Tibial nerve (tissue), 4 donors: Measurements from ENCODE around the gene REG4. TPM values are rescaled to one million over a fixed set of nuclear protein-coding genes. Genes with fewer than 3 reads are reported as not detected.
"Not testable (repeated sequence)": the region's sequence is repeated elsewhere in the genome, so short reads cannot be mapped to it uniquely, and the experiment has no call there.

Experiments
- DNase-seq, 2 donors: peaks; one replicate each; pipeline ENCODE4 v3.0.0-alpha.2; 2019; ENCODE audit warnings: low spot score in 2 of 2
- H3K27ac ChIP-seq, 4 donors: fragments of 200-600 bp; sonication (generic) in 3 of 4; one replicate each; pipeline ENCODE4 v1.5.1; 2017 to 2019; ENCODE audit warnings: mild to moderate bottlenecking in 1 of 4
- H3K27me3 ChIP-seq, 2 donors: fragments of 200-600 bp; sonication (generic) in 1 of 2; one replicate each; pipeline versions ENCODE4 v1.5.1 to v1.6.0; 2017 to 2019
- H3K36me3 ChIP-seq, 3 donors: fragments of 200-600 bp; sonication (generic); one replicate each; pipeline ENCODE4 v1.5.1; 2018 to 2019
- H3K4me1 ChIP-seq, 4 donors: fragments of 200-600 bp; sonication (generic) in 3 of 4; one replicate each; pipeline ENCODE4 v1.5.1; 2017 to 2019
- H3K4me3 ChIP-seq, 4 donors: fragments of 200-600 bp; sonication (generic) in 3 of 4; one replicate each; pipeline ENCODE4 v1.5.1; 2017 to 2019; ENCODE audit warnings: mild to moderate bottlenecking in 1 of 4, moderate library complexity in 1 of 4
- H3K9me3 ChIP-seq, 4 donors: fragments of 200-600 bp; sonication (generic) in 3 of 4; one replicate each; pipeline ENCODE4 v1.5.1; 2017 to 2019
- CTCF ChIP-seq, 5 experiments: fragments of 200-600 bp in 3 of 5; fragments of 450-650 bp in 2 of 5; sonication (generic) in 3 of 5; IDR thresholded peaks; one replicate each; pipeline ENCODE4 v1.5.1; 2016 to 2019; ENCODE audit warnings: antibody characterized with exemption in 5 of 5, mild to moderate bottlenecking in 3 of 5, moderate library complexity in 2 of 5
- EP300 ChIP-seq, 2 donors: sonication (generic); formaldehyde crosslinking; IDR thresholded peaks; one replicate each; pipeline ENCODE4 v1.6.1; 2017; ENCODE audit warnings: antibody characterized with exemption in 2 of 2, mild to moderate bottlenecking in 1 of 2
- POLR2A ChIP-seq, 2 donors: fragments of 450-650 bp; IDR thresholded peaks; one replicate each; pipeline ENCODE4 v1.6.1; 2017; ENCODE audit warnings: antibody characterized with exemption in 2 of 2, mild to moderate bottlenecking in 2 of 2, moderate library complexity in 2 of 2
- WGBS, 2 donors: methylation state at CpG; one replicate each; pipeline ENCODE4 v1.1.5; 2018; 5-methylcytosine and 5-hydroxymethylcytosine counted together
- total RNA-seq, 4 donors: library from RNA; depleted of rRNA; stranded (reverse); fragments of >200 nt; gene quantifications; one replicate each; pipeline ENCODE4 v1.1.0, GENCODE V29; 2016

The REG4 gene
- total RNA-seq, 4 donors from 2014 or later = not detected

- WGBS, 2 donors = 67% methylated on average over 4 of the region's 4 CpGs
- Histone ChIP-seq H3K27me3 (no peaks in the 10 kb centered on the region), H3K36me3 (no peaks in the 10 kb centered on the region), H3K9me3 (no peaks in the 10 kb centered on the region), H3K27ac (no peak overlapping the region), H3K4me1 (no peaks in the 10 kb centered on the region), H3K4me3 (no peak overlapping the region)
- TF ChIP-seq EP300 (IDR thresholded peaks at IDR 0.05) (no peak), CTCF (IDR thresholded peaks at IDR 0.05) (no peak), POLR2A (IDR thresholded peaks at IDR 0.05) (no peak)
- DNase-seq = no peak
Observed at GRCh38 chr1:119829625-119830024, 18.4 kb upstream of the REG4 start.

GRCh38 chr1:119829006-119829405 lies 17.7 kb upstream of the REG4 start:
- not testable (repeated sequence) for H3K4me3 ChIP-seq, DNase-seq, H3K4me1 ChIP-seq, H3K36me3 ChIP-seq, H3K27me3 ChIP-seq, H3K27ac ChIP-seq, H3K9me3 ChIP-seq

- H3K27ac ChIP-seq = no peak overlapping the region
- no peaks in the 10 kb centered on the region for H3K9me3 ChIP-seq
- H3K27me3 ChIP-seq = no peaks in the 10 kb centered on the region
- H3K36me3 ChIP-seq = no peaks in the 10 kb centered on the region
- TF ChIP-seq CTCF (IDR thresholded peaks at IDR 0.05) (no peak), EP300 (IDR thresholded peaks at IDR 0.05) (no peak), POLR2A (IDR thresholded peaks at IDR 0.05) (no peak)
- H3K4me1 ChIP-seq = no peaks in the 10 kb centered on the region
- WGBS, 2 donors = 83 to 84% methylated on average over 3 of the region's 3 CpGs
- no peak overlapping the region for H3K4me3 ChIP-seq
- DNase-seq = no peak
Observed at GRCh38 chr1:119828266-119828665, 17.0 kb upstream of the REG4 start.

- 100% methylated on average over 1 of the region's 1 CpG for WGBS, 2 donors
- no peak overlapping the region for H3K4me3 ChIP-seq
- H3K36me3 ChIP-seq = no peaks in the 10 kb centered on the region
- H3K4me1 ChIP-seq = no peaks in the 10 kb centered on the region
- no peaks in the 10 kb centered on the region for H3K9me3 ChIP-seq
- no peak for DNase-seq
- H3K27me3 ChIP-seq = no peaks in the 10 kb centered on the region
- no peak overlapping the region for H3K27ac ChIP-seq
- TF ChIP-seq CTCF (IDR thresholded peaks at IDR 0.05) (no peak), EP300 (IDR thresholded peaks at IDR 0.05) (no peak), POLR2A (IDR thresholded peaks at IDR 0.05) (no peak)
Observed at GRCh38 chr1:119827010-119827409, 15.8 kb upstream of the REG4 start.

- Histone ChIP-seq H3K4me1 (no peaks in the 10 kb centered on the region), H3K4me3 (no peak overlapping the region), H3K36me3 (no peaks in the 10 kb centered on the region), H3K9me3 (no peaks in the 10 kb centered on the region), H3K27ac (no peak overlapping the region), H3K27me3 (no peaks in the 10 kb centered on the region)
- TF ChIP-seq CTCF (IDR thresholded peaks at IDR 0.05) (no peak), POLR2A (IDR thresholded peaks at IDR 0.05) (no peak), EP300 (IDR thresholded peaks at IDR 0.05) (no peak)
- 67 to 100% methylated on average over 1 to 3 of the region's 3 CpGs for WGBS, 2 donors
- DNase-seq = no peak
Observed at GRCh38 chr1:119822406-119822805, 11.1 kb upstream of the REG4 start.

- WGBS, 2 donors = 83 to 87% methylated on average over 2 of the region's 2 CpGs
- DNase-seq = no peak
- H3K4me1 ChIP-seq = no peaks in the 10 kb centered on the region
- peaks cover 0 to 4% of the 10 kb centered on the region in 2 donors for H3K27me3 ChIP-seq
- H3K4me3 ChIP-seq = no peak overlapping the region
- TF ChIP-seq POLR2A (IDR thresholded peaks at IDR 0.05) = no peak
- TF ChIP-seq CTCF (IDR thresholded peaks at IDR 0.05) = no peak
- TF ChIP-seq EP300 (IDR thresholded peaks at IDR 0.05) = no peak
- H3K27ac ChIP-seq = no peak overlapping the region
- H3K9me3 ChIP-seq = no peaks in the 10 kb centered on the region
- H3K36me3 ChIP-seq = no peaks in the 10 kb centered on the region
Observed at GRCh38 chr1:119818181-119818580, 6.9 kb upstream of the REG4 start.
